Upper lobe of left lung (tissue), 4 donors: Measurements from ENCODE around the gene ARHGEF2.

Source experiments
- EP300 ChIP-seq, 4 donors: sonication (generic); formaldehyde crosslinking; IDR thresholded peaks; one replicate each; pipeline ENCODE4 v1.5.1; 2017; ENCODE audit warnings: antibody characterized with exemption in 4 of 4, control low read depth in 2 of 4
- POLR2A ChIP-seq, 4 donors: fragments of 450-650 bp; IDR thresholded peaks; one replicate each; pipeline ENCODE4 v1.5.1; 2016 to 2017; ENCODE audit warnings: antibody characterized with exemption in 4 of 4, mild to moderate bottlenecking in 2 of 4
- TF ChIP-seq, protein P1 (sequence below), 6 experiments: fragments of 450-650 bp in 4 of 6; fragments of 200-600 bp in 2 of 6; sonication (generic) in 2 of 6; IDR thresholded peaks; one replicate each; pipeline ENCODE4 v1.5.1; 2016 to 2019; ENCODE audit warnings: antibody characterized with exemption in 6 of 6

DNA sequence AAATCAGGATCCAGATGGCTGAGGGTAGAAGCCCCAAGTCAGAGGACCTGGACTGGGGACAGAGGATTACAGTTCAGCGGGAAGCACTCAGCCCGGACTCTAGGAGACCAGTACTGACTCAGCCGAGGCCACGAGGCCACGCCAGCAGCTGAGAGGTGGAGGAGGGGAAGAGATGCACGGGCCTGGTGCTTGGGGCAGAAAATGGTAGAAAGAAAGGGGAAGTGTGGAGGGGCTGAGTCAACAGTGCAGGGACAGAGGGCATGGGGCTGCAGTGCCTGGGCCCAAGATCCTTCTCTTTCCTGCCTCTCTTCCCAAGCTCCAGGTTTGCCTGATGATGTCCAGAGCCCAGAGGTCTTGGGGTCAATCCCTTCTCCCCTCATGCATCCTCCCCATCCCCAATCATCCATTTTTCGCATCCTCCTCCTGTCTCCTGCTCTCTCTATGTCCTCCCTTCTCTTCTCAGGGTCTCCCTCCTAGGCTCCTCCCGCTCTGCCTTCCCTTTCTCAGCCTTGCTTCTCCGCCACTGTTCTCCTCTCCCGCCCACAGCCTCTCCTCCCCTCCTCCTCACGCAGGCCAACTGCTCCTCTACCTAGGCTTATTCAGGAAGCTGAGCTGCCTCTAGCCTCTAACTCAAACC, 7.7 kb downstream of the ARHGEF2 start:
- TF ChIP-seq, protein P1, sequence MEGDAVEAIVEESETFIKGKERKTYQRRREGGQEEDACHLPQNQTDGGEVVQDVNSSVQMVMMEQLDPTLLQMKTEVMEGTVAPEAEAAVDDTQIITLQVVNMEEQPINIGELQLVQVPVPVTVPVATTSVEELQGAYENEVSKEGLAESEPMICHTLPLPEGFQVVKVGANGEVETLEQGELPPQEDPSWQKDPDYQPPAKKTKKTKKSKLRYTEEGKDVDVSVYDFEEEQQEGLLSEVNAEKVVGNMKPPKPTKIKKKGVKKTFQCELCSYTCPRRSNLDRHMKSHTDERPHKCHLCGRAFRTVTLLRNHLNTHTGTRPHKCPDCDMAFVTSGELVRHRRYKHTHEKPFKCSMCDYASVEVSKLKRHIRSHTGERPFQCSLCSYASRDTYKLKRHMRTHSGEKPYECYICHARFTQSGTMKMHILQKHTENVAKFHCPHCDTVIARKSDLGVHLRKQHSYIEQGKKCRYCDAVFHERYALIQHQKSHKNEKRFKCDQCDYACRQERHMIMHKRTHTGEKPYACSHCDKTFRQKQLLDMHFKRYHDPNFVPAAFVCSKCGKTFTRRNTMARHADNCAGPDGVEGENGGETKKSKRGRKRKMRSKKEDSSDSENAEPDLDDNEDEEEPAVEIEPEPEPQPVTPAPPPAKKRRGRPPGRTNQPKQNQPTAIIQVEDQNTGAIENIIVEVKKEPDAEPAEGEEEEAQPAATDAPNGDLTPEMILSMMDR (IDR thresholded peaks at IDR 0.05) = no peak
- TF ChIP-seq POLR2A (IDR thresholded peaks at IDR 0.05) = peak in 1 of 4 donors; percentile 27
- TF ChIP-seq EP300 (IDR thresholded peaks at IDR 0.05) = no peak
